ENCODE data around the gene SPAG6. TPM values are rescaled to one million over a fixed set of nuclear protein-coding genes. Genes with fewer than 3 reads are reported as not detected.

The SPAG6 gene
- total and polyA plus RNA-seq, 9 of the 15 experiments (the other 6 are each of a cell fraction or from before 2014, with no cell fraction given) = 3.5 to 23.1 (median 11.8) TPM

DNA sequence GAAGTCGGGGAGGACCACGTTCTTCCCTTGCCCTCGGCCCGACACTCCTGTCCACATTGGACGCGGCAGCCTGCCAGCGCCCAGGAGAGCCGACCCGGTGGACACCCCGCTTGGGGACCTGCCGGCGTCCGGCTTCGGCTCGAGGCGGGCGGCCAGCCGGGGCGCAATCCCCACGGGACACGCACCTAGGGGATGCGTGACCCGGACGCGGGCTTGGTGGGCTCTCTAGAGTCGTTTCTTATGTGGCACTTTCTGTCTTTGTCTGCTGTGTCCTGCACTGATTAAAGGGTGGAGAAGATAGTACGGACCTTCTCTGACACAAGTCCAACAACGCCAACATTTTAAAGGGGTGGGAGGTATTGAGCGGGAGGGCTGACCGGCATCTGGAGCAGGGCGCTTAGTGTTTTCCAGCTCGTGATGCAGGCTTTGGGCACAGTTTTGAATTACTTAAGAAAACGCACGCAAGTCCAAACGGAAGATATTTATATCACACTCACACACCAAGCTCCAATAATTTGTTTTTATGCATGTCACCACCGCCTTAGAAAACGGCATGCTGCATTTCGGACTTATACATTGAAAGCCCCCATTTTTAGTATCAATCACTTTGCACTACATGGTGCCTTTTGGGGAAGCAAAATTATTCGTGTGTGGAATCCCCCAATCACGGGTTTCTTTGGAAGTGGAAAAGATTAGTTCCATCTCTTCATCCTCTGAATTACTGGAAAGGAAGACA lies 3.9 kb upstream of the SPAG6 start (continued):
- TF ChIP-seq, protein P1, sequence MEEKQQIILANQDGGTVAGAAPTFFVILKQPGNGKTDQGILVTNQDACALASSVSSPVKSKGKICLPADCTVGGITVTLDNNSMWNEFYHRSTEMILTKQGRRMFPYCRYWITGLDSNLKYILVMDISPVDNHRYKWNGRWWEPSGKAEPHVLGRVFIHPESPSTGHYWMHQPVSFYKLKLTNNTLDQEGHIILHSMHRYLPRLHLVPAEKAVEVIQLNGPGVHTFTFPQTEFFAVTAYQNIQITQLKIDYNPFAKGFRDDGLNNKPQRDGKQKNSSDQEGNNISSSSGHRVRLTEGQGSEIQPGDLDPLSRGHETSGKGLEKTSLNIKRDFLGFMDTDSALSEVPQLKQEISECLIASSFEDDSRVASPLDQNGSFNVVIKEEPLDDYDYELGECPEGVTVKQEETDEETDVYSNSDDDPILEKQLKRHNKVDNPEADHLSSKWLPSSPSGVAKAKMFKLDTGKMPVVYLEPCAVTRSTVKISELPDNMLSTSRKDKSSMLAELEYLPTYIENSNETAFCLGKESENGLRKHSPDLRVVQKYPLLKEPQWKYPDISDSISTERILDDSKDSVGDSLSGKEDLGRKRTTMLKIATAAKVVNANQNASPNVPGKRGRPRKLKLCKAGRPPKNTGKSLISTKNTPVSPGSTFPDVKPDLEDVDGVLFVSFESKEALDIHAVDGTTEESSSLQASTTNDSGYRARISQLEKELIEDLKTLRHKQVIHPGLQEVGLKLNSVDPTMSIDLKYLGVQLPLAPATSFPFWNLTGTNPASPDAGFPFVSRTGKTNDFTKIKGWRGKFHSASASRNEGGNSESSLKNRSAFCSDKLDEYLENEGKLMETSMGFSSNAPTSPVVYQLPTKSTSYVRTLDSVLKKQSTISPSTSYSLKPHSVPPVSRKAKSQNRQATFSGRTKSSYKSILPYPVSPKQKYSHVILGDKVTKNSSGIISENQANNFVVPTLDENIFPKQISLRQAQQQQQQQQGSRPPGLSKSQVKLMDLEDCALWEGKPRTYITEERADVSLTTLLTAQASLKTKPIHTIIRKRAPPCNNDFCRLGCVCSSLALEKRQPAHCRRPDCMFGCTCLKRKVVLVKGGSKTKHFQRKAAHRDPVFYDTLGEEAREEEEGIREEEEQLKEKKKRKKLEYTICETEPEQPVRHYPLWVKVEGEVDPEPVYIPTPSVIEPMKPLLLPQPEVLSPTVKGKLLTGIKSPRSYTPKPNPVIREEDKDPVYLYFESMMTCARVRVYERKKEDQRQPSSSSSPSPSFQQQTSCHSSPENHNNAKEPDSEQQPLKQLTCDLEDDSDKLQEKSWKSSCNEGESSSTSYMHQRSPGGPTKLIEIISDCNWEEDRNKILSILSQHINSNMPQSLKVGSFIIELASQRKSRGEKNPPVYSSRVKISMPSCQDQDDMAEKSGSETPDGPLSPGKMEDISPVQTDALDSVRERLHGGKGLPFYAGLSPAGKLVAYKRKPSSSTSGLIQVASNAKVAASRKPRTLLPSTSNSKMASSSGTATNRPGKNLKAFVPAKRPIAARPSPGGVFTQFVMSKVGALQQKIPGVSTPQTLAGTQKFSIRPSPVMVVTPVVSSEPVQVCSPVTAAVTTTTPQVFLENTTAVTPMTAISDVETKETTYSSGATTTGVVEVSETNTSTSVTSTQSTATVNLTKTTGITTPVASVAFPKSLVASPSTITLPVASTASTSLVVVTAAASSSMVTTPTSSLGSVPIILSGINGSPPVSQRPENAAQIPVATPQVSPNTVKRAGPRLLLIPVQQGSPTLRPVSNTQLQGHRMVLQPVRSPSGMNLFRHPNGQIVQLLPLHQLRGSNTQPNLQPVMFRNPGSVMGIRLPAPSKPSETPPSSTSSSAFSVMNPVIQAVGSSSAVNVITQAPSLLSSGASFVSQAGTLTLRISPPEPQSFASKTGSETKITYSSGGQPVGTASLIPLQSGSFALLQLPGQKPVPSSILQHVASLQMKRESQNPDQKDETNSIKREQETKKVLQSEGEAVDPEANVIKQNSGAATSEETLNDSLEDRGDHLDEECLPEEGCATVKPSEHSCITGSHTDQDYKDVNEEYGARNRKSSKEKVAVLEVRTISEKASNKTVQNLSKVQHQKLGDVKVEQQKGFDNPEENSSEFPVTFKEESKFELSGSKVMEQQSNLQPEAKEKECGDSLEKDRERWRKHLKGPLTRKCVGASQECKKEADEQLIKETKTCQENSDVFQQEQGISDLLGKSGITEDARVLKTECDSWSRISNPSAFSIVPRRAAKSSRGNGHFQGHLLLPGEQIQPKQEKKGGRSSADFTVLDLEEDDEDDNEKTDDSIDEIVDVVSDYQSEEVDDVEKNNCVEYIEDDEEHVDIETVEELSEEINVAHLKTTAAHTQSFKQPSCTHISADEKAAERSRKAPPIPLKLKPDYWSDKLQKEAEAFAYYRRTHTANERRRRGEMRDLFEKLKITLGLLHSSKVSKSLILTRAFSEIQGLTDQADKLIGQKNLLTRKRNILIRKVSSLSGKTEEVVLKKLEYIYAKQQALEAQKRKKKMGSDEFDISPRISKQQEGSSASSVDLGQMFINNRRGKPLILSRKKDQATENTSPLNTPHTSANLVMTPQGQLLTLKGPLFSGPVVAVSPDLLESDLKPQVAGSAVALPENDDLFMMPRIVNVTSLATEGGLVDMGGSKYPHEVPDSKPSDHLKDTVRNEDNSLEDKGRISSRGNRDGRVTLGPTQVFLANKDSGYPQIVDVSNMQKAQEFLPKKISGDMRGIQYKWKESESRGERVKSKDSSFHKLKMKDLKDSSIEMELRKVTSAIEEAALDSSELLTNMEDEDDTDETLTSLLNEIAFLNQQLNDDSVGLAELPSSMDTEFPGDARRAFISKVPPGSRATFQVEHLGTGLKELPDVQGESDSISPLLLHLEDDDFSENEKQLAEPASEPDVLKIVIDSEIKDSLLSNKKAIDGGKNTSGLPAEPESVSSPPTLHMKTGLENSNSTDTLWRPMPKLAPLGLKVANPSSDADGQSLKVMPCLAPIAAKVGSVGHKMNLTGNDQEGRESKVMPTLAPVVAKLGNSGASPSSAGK (IDR thresholded peaks at IDR 0.05) = peak; percentile 57; the same call in 1 of the 2 replicates
- TF ChIP-seq HDAC2 (IDR thresholded peaks at IDR 0.05) (no peak; the same call in 1 of the 2 replicates), NR2C2 (CRISPR knock-in tag; IDR thresholded peaks at IDR 0.05) (no peak), NR2C2 (tag; IDR thresholded peaks at IDR 0.05) (peak; percentile 30; the same call in 1 of the 2 replicates), NFIC (IDR thresholded peaks at IDR 0.05) (peak; percentile 31; the same call in 1 of the 2 replicates), ZSCAN32 (CRISPR knock-in tag; IDR thresholded peaks at IDR 0.05) (peak; percentile 31; the same call in 1 of the 2 replicates), ZNF311 (CRISPR knock-in tag; IDR thresholded peaks at IDR 0.05) (no peak), CXXC5 (CRISPR knock-in tag; IDR thresholded peaks at IDR 0.05) (peak; percentile 18), SIRT6 (IDR thresholded peaks at IDR 0.05; ENCODE audit: low read depth, low read length) (no peak), SRSF3 (IDR thresholded peaks at IDR 0.05; ENCODE audit: insufficient read depth, low read length) (no peak), ETV1 (tag; conservative IDR thresholded peaks at IDR 0.05; ENCODE audit: low read depth) (0 out of 2 replicates have a peak, but pooled peaks have one; percentile 9), FOXK1 (CRISPR knock-in tag; IDR thresholded peaks at IDR 0.05; ENCODE audit: borderline replicate concordance) (no peak), TCFL5 (CRISPR knock-in tag; conservative IDR thresholded peaks at IDR 0.05) (0 out of 2 replicates have a peak, but pooled peaks have one; percentile 23)
- TF ChIP-seq, protein P2, sequence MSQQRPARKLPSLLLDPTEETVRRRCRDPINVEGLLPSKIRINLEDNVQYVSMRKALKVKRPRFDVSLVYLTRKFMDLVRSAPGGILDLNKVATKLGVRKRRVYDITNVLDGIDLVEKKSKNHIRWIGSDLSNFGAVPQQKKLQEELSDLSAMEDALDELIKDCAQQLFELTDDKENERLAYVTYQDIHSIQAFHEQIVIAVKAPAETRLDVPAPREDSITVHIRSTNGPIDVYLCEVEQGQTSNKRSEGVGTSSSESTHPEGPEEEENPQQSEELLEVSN (IDR thresholded peaks at IDR 0.05; ENCODE audit: borderline replicate concordance in 1 of 2, extremely low read depth in 1 of 2, insufficient read depth in 1 of 2, insufficient read length in 1 of 2, low read depth in 1 of 2, low read length in 1 of 2, poor library complexity in 1 of 2, severe bottlenecking in 1 of 2) = peak in 1 of 2 experiments; percentile 14
